Esophagus squamous epithelium (tissue), 4 donors: Measurements from ENCODE around the gene UGT2A2.
"Not testable (repeated sequence)": the region's sequence is repeated elsewhere in the genome, so short reads cannot be mapped to it uniquely, and the experiment has no call there.

Experiments
- CTCF ChIP-seq, 6 experiments: fragments of 450-650 bp in 4 of 6; fragments of 200-600 bp in 2 of 6; sonication (generic) in 2 of 6; IDR thresholded peaks; one replicate each; pipeline ENCODE4 v1.5.1; 2016 to 2019; ENCODE audit warnings: antibody characterized with exemption in 6 of 6, mild to moderate bottlenecking in 4 of 6, moderate library complexity in 4 of 6
- POLR2A ChIP-seq, 4 donors: fragments of 450-650 bp; IDR thresholded peaks; one replicate each; pipeline ENCODE4 v1.6.1; 2017; ENCODE audit warnings: antibody characterized with exemption in 4 of 4, mild to moderate bottlenecking in 4 of 4, moderate library complexity in 3 of 4

- not testable (repeated sequence) for TF ChIP-seq CTCF, POLR2A (IDR thresholded peaks at IDR 0.05)
These were observed 24.6 kb upstream of the UGT2A2 start for GRCh38 chr4:69664009-69664408.
